Caco-2 (cell line): ENCODE results near the gene SPAST. TPM values are rescaled to one million over a fixed set of nuclear protein-coding genes. Genes with fewer than 3 reads are reported as not detected.
A peak's percentile ranks its signal among the peaks of the same experiment; 100 is the strongest.
"Not testable (repeated sequence)": the region's sequence is repeated elsewhere in the genome, so short reads cannot be mapped to it uniquely, and the experiment has no call there.

Experiments
- BruUV-seq: library from RNA; stranded (reverse); fragments of 400-500 nt; replicated peaks from 2 replicates; lab custom pipeline; 2021; lab: Mats Ljungman, UMichigan
- CTCF ChIA-PET: fragments of 300-600 bp; sonication (Branson Sonifier 250); formaldehyde crosslinking; loops from one replicate; lab custom pipeline; 2022; ENCODE audit warnings: antibody characterized with exemption; lab: Charles Lee
- POLR2A ChIA-PET: fragments of 300-600 bp; sonication (Branson Sonifier 250); formaldehyde crosslinking; loops from one replicate; lab custom pipeline; 2022; ENCODE audit warnings: antibody characterized with exemption; lab: Charles Lee
- DNase-seq, 2 experiments: peaks; one replicate each; pipeline versions ENCODE4 v3.0.0 to v3.0.0-alpha.2; 2020 to 2022
- H3K27me3 ChIP-seq: replicated peaks from 2 replicates; pipeline ENCODE4 v1.6.0; 2011; ENCODE audit warnings: low read length; ENCODE audit not compliant: control insufficient read depth, insufficient read depth
- H3K36me3 ChIP-seq: 2 replicates; pipeline ENCODE4 v1.5.1; 2011; ENCODE audit warnings: low read length; ENCODE audit not compliant: control insufficient read depth, insufficient read depth
- H3K4me1 ChIP-seq: fragments of 250-450 bp; sonication (Bioruptor Pico); 2 replicates; pipeline ENCODE4 v1.5.1; 2020; ENCODE audit warnings: mild to moderate bottlenecking
- H3K4me3 ChIP-seq: 2 replicates; pipeline ENCODE4 v1.5.1; 2011; ENCODE audit warnings: low read depth, mild to moderate bottlenecking, control low read depth, low read length
- H3K9me3 ChIP-seq: fragments of 250-450 bp; sonication (Bioruptor Pico); 2 replicates; pipeline ENCODE4 v1.5.1; 2020; ENCODE audit warnings: mild to moderate bottlenecking, moderate library complexity
- H3K27ac Mint-ChIP-seq: one replicate; pipeline ENCODE4 v1.8.0; 2022; ENCODE audit warnings: mixed read lengths; ENCODE audit not compliant: unreplicated experiment
- H3K27me3 Mint-ChIP-seq: one replicate; pipeline ENCODE4 v1.8.0; 2022; ENCODE audit warnings: mixed read lengths; ENCODE audit not compliant: insufficient read depth, unreplicated experiment
- H3K36me3 Mint-ChIP-seq: one replicate; pipeline ENCODE4 v1.8.0; 2022; ENCODE audit warnings: mild to moderate bottlenecking, mixed read lengths; ENCODE audit not compliant: insufficient read depth, unreplicated experiment
- H3K4me1 Mint-ChIP-seq: one replicate; pipeline ENCODE4 v1.8.0; 2022; ENCODE audit warnings: low read depth, mixed read lengths; ENCODE audit not compliant: unreplicated experiment
- H3K4me3 Mint-ChIP-seq: one replicate; pipeline ENCODE4 v1.8.0; 2022; ENCODE audit warnings: mild to moderate bottlenecking, moderate library complexity, mixed read lengths; ENCODE audit not compliant: unreplicated experiment
- H3K9me3 Mint-ChIP-seq: one replicate; pipeline ENCODE4 v1.8.0; 2022; ENCODE audit warnings: mixed read lengths; ENCODE audit not compliant: unreplicated experiment
- intact Hi-C: fragments of 100-400 bp; cut with micrococcal nuclease; formaldehyde crosslinking; loops from one replicate; pipeline ENCODE4 v1.10.0; 2022; ENCODE audit not compliant: unreplicated experiment
- total RNA-seq: library from RNA; stranded (reverse); gene quantifications from 2 replicates; pipeline ENCODE4 v1.2.3, GENCODE V29; 2022
- TF ChIP-seq, protein P1 (sequence below), 2 experiments: fragments of 200-600 bp in 1 of 2; IDR thresholded peaks; 1 replicate in 1 of 2; 2 replicates in 1 of 2; pipeline versions ENCODE4 v1.5.1 to v1.8.0; 2011 to 2022; ENCODE audit warnings: antibody characterized with exemption in 1 of 2, control low read depth in 1 of 2, inconsistent platforms in 1 of 2, low read depth in 1 of 2, low read length in 1 of 2, mild to moderate bottlenecking in 1 of 2, moderate library complexity in 1 of 2; ENCODE audit not compliant: insufficient read depth in 1 of 2, severe bottlenecking in 1 of 2, unreplicated experiment in 1 of 2

SPAST gene
- total RNA-seq, 1 experiment from 2014 or later = 29.7 TPM

GRCh38 chr2:32159678-32160077, 96.3 kb downstream of the SPAST start:
- H3K27me3 ChIP-seq = no peaks in the 10 kb centered on the region
- Mint-ChIP-seq H3K4me1 (no peaks in the 10 kb centered on the region), H3K27ac (no peak overlapping the region), H3K36me3 (no peaks in the 10 kb centered on the region), H3K4me3 (no peak overlapping the region), H3K27me3 (no peaks in the 10 kb centered on the region), H3K9me3 (no peaks in the 10 kb centered on the region)
- intact Hi-C loops = no loop called here
- POLR2A ChIA-PET = no interaction called here
- CTCF ChIA-PET = no interaction called here
- no TSS peak for BruUV-seq
- TF ChIP-seq, protein P1, sequence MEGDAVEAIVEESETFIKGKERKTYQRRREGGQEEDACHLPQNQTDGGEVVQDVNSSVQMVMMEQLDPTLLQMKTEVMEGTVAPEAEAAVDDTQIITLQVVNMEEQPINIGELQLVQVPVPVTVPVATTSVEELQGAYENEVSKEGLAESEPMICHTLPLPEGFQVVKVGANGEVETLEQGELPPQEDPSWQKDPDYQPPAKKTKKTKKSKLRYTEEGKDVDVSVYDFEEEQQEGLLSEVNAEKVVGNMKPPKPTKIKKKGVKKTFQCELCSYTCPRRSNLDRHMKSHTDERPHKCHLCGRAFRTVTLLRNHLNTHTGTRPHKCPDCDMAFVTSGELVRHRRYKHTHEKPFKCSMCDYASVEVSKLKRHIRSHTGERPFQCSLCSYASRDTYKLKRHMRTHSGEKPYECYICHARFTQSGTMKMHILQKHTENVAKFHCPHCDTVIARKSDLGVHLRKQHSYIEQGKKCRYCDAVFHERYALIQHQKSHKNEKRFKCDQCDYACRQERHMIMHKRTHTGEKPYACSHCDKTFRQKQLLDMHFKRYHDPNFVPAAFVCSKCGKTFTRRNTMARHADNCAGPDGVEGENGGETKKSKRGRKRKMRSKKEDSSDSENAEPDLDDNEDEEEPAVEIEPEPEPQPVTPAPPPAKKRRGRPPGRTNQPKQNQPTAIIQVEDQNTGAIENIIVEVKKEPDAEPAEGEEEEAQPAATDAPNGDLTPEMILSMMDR (IDR thresholded peaks at IDR 0.05; ENCODE audit: insufficient read depth in 1 of 2, low read depth in 1 of 2, low read length in 1 of 2, severe bottlenecking in 1 of 2, unreplicated experiment in 1 of 2) = no peak
- 0 out of 2 replicates have a peak, but pooled peaks cover 4% of the 10 kb centered on the region for H3K4me1 ChIP-seq
- H3K36me3 ChIP-seq = no peaks in the 10 kb centered on the region
- no peak for DNase-seq
- H3K4me3 ChIP-seq = no peak overlapping the region
- no peaks in the 10 kb centered on the region for H3K9me3 ChIP-seq

GRCh38 chr2:32161296-32161695, 97.9 kb downstream of the SPAST start:
- POLR2A ChIA-PET = no interaction called here
- Histone ChIP-seq H3K27me3 (no peaks in the 10 kb centered on the region), H3K4me1 (0 out of 2 replicates have a peak, but pooled peaks cover 5% of the 10 kb centered on the region), H3K9me3 (no peaks in the 10 kb centered on the region), H3K36me3 (no peaks in the 10 kb centered on the region), H3K4me3 (no peak overlapping the region)
- no peak for DNase-seq
- H3K36me3 Mint-ChIP-seq = peaks cover 12% of the 10 kb centered on the region
- intact Hi-C loops = no loop called here
- no peaks in the 10 kb centered on the region for H3K27me3 Mint-ChIP-seq
- CTCF ChIA-PET = no interaction called here
- H3K9me3 Mint-ChIP-seq = no peaks in the 10 kb centered on the region
- BruUV-seq = no TSS peak
- TF ChIP-seq, protein P1 (IDR thresholded peaks at IDR 0.05; ENCODE audit: insufficient read depth in 1 of 2, low read depth in 1 of 2, low read length in 1 of 2, severe bottlenecking in 1 of 2, unreplicated experiment in 1 of 2) = no peak
- no peaks in the 10 kb centered on the region for H3K4me1 Mint-ChIP-seq
- no peak overlapping the region for H3K27ac Mint-ChIP-seq
- no peak overlapping the region for H3K4me3 Mint-ChIP-seq

DNA sequence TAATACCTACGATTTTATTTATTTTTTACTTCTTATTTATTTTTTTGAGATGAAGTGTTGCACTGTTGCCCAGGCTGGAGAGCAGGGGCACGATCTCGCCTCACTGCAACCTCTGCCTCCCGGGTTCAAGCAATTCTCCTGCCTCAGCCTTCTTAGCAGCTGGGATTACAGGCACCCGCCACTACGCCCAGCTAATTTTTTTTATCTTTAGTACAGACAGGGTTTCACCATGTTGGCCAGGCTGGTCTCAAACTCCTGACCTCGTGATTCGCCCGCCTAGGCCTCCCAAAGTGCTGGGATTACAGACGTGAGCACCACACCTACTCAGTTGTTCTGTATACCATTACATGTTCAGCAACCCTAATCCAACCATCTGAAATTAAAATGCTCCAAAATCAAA, 100.9 kb downstream of the SPAST start:
- H3K36me3 ChIP-seq, DNase-seq, H3K27me3 ChIP-seq, H3K9me3 ChIP-seq, CTCF ChIA-PET, BruUV-seq, H3K4me1 Mint-ChIP-seq, H3K4me3 ChIP-seq, H3K27ac Mint-ChIP-seq, H3K27me3 Mint-ChIP-seq, H3K9me3 Mint-ChIP-seq: not testable (repeated sequence)
- H3K4me3 Mint-ChIP-seq = peak overlapping the region; percentile 98
- peaks cover 10% of the 10 kb centered on the region; the same call in 1 of the 2 replicates for H3K4me1 ChIP-seq
- POLR2A ChIA-PET = interaction anchor here (0.6 kb wide), 1 partner anchor 91 kb away, joined by 9 read pairs; no protein-coding TSS in a partner anchor
- H3K36me3 Mint-ChIP-seq = peaks cover 21% of the 10 kb centered on the region
- intact Hi-C loops = loop anchor here (2.0 kb wide), 1 partner anchor 101 kb away; the partner anchor contains the start of gene SPAST

DNA sequence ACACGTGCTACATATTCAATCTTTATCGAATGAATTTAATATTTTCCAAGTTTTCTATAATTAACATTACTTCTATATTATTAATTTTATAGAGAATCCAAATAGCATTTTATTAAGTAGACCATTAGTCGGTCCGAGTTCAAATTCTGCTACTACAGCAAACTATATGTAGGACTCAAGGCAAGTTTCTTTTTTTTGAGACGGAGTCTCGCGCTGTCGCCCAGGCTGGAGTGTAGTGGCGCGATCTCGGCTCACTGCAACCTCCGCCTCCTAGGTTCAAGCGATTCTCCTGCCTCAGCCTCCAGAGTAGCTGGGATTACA, 101.6 kb downstream of the SPAST start:
- DNase-seq, H3K9me3 ChIP-seq, BruUV-seq, H3K4me1 Mint-ChIP-seq, H3K27me3 Mint-ChIP-seq, H3K36me3 ChIP-seq, H3K27me3 ChIP-seq, H3K9me3 Mint-ChIP-seq: not testable (repeated sequence)
- Mint-ChIP-seq H3K36me3 (peaks cover 21% of the 10 kb centered on the region), H3K4me3 (peak overlapping the region; percentile 98), H3K27ac (peak overlapping the region; percentile 100)
- ChIA-PET CTCF (interaction anchor here (0.5 to 1.2 kb wide), 2 partner anchors 109 to 125 kb away, joined by 3 to 5 read pairs; partner anchors contain the start of gene DPY30), POLR2A (interaction anchor here (0.7 to 1.5 kb wide), 6 partner anchors 28 to 165 kb away, joined by 3 to 34 read pairs (median 10); partner anchors contain the start of genes DPY30 and SPAST)
- intact Hi-C loops = loop anchor here (1.0 to 2.0 kb wide), 2 partner anchors 30 to 102 kb away; partner anchors contain the start of gene SPAST
- peak overlapping the region; percentile 52 for H3K4me3 ChIP-seq
- H3K4me1 ChIP-seq = peaks cover 10% of the 10 kb centered on the region; the same call in 1 of the 2 replicates
